H9 (cell line): ENCODE data around the gene HERC6. TPM values are rescaled to one million over a fixed set of nuclear protein-coding genes. Genes with fewer than 3 reads are reported as not detected.

Source experiments
- DNase-seq: peaks from one replicate; pipeline ENCODE4 v3.0.0-alpha.2; 2017
- H2AFZ ChIP-seq: one replicate; pipeline ENCODE4 v1.6.1; 2013; ENCODE audit warnings: mild to moderate bottlenecking, low read length, control low read depth, moderate library complexity
- H2AK5ac ChIP-seq: 2 replicates; pipeline ENCODE4 v1.6.1; 2013; ENCODE audit warnings: low read length, control low read depth, mixed read lengths; ENCODE audit not compliant: insufficient read length
- H2BK120ac ChIP-seq: one replicate; pipeline ENCODE4 v1.6.1; 2013; ENCODE audit warnings: low read depth, mild to moderate bottlenecking, low read length, control low read depth, inconsistent platforms; ENCODE audit not compliant: poor library complexity, severe bottlenecking
- H2BK12ac ChIP-seq: 2 replicates; pipeline ENCODE4 v1.6.1; 2013; ENCODE audit warnings: low read length, control low read depth, mixed read lengths, low read depth; ENCODE audit not compliant: insufficient read length
- H2BK15ac ChIP-seq: 2 replicates; pipeline ENCODE4 v1.6.1; 2013; ENCODE audit warnings: low read depth, low read length, control low read depth
- H2BK20ac ChIP-seq: one replicate; pipeline ENCODE4 v1.6.1; 2013; ENCODE audit warnings: low read depth, mild to moderate bottlenecking, low read length, control low read depth, inconsistent platforms; ENCODE audit not compliant: poor library complexity, severe bottlenecking
- H2BK5ac ChIP-seq: 2 replicates; pipeline ENCODE4 v1.6.1; 2013; ENCODE audit warnings: low read length, control low read depth, mixed read lengths; ENCODE audit not compliant: insufficient read length
- H3K14ac ChIP-seq: 2 replicates; pipeline ENCODE4 v1.6.1; 2013; ENCODE audit warnings: low read length, control low read depth; ENCODE audit not compliant: insufficient read depth
- H3K18ac ChIP-seq: 2 replicates; pipeline ENCODE4 v1.6.1; 2013; ENCODE audit warnings: low read depth, mild to moderate bottlenecking, mixed read lengths, low read length, control low read depth; ENCODE audit not compliant: insufficient read length
- H3K23ac ChIP-seq: 2 replicates; pipeline ENCODE4 v1.6.1; 2013; ENCODE audit warnings: low read length, control low read depth, mixed read lengths, low read depth; ENCODE audit not compliant: insufficient read length
- H3K23me2 ChIP-seq: 2 replicates; pipeline ENCODE4 v1.6.1; 2013; ENCODE audit warnings: low read depth, mild to moderate bottlenecking, mixed read lengths, low read length, control low read depth; ENCODE audit not compliant: insufficient read length, poor library complexity, severe bottlenecking
- H3K27ac ChIP-seq: 2 replicates; pipeline ENCODE4 v1.5.1; 2013; ENCODE audit warnings: low read length, control low read depth, mixed read lengths, low read depth; ENCODE audit not compliant: insufficient read length
- H3K27me3 ChIP-seq: 2 replicates; pipeline ENCODE4 v1.6.1; 2013; ENCODE audit warnings: low read length, control low read depth, inconsistent platforms; ENCODE audit not compliant: insufficient read depth
- H3K4ac ChIP-seq: 2 replicates; pipeline ENCODE4 v1.6.1; 2013; ENCODE audit warnings: low read depth, mild to moderate bottlenecking, control low read depth, inconsistent platforms, low read length, moderate library complexity
- H3K4me1 ChIP-seq: 2 replicates; pipeline ENCODE4 v1.6.1; 2013; ENCODE audit warnings: low read length, control low read depth, inconsistent platforms; ENCODE audit not compliant: insufficient read depth
- H3K4me2 ChIP-seq: 2 replicates; pipeline ENCODE4 v1.6.1; 2013; ENCODE audit warnings: low read length, control low read depth, mixed read lengths; ENCODE audit not compliant: insufficient read length, insufficient read depth
- H3K56ac ChIP-seq: 2 replicates; pipeline ENCODE4 v1.6.1; 2013; ENCODE audit warnings: low read depth, mild to moderate bottlenecking, mixed read lengths, low read length, control low read depth; ENCODE audit not compliant: insufficient read length
- H3K79me1 ChIP-seq: 2 replicates; pipeline ENCODE4 v1.6.1; 2013; ENCODE audit warnings: low read depth, mild to moderate bottlenecking, moderate library complexity, low read length, control low read depth, inconsistent platforms; ENCODE audit not compliant: insufficient read depth, poor library complexity, severe bottlenecking
- H3K79me2 ChIP-seq: 2 replicates; pipeline ENCODE4 v1.6.1; 2013; ENCODE audit warnings: low read length, control low read depth, inconsistent platforms; ENCODE audit not compliant: insufficient read depth
- H3K9ac ChIP-seq: 2 replicates; pipeline ENCODE4 v1.6.1; 2013; ENCODE audit warnings: low read length, control low read depth, mixed read lengths; ENCODE audit not compliant: insufficient read length; ENCODE audit errors: extremely low read depth
- H3K9me3 ChIP-seq: one replicate; pipeline ENCODE4 v1.6.1; 2013; ENCODE audit warnings: low read depth, low read length, inconsistent platforms; ENCODE audit not compliant: control insufficient read depth
- H3T11ph ChIP-seq: one replicate; pipeline ENCODE4 v1.6.1; 2013; ENCODE audit warnings: mild to moderate bottlenecking, low read length, control low read depth, inconsistent platforms
- H4K20me1 ChIP-seq: one replicate; pipeline ENCODE4 v1.6.1; 2013; ENCODE audit not compliant: control insufficient read depth, insufficient read length, insufficient read depth
- H4K5ac ChIP-seq: 2 replicates; pipeline ENCODE4 v1.6.1; 2013; ENCODE audit warnings: low read depth, mild to moderate bottlenecking, mixed read lengths, low read length, control low read depth; ENCODE audit not compliant: insufficient read length
- H4K8ac ChIP-seq: replicated peaks from 2 replicates; pipeline ENCODE4 v1.6.1; 2013; ENCODE audit warnings: low read length, control low read depth, mixed read lengths, low read depth; ENCODE audit not compliant: insufficient read length
- H4K91ac ChIP-seq: 2 replicates; pipeline ENCODE4 v1.6.1; 2013; ENCODE audit warnings: low read depth, mild to moderate bottlenecking, moderate library complexity, mixed read lengths, low read length, control low read depth; ENCODE audit not compliant: insufficient read length
- H3K27ac Mint-ChIP-seq, 3 experiments: 2 replicates in 2 of 3; 3 replicates in 1 of 3; pipeline ENCODE4 v1.8.0; 2020 to 2021; ENCODE audit warnings: mixed read lengths in 3 of 3, mild to moderate bottlenecking in 1 of 3, moderate library complexity in 1 of 3
- H3K27me3 Mint-ChIP-seq: 2 replicates; pipeline ENCODE4 v1.8.0; 2021; ENCODE audit warnings: low read depth, mild to moderate bottlenecking, moderate library complexity, mixed read lengths
- H3K36me3 Mint-ChIP-seq, 3 experiments: 2 replicates in 2 of 3; 3 replicates in 1 of 3; pipeline ENCODE4 v1.8.0; 2020 to 2021; ENCODE audit warnings: low read depth in 3 of 3, mixed read lengths in 3 of 3; ENCODE audit not compliant: insufficient read depth in 1 of 3
- H3K4me1 Mint-ChIP-seq, 2 experiments: 2 replicates each; pipeline ENCODE4 v1.8.0; 2020; ENCODE audit warnings: mixed read lengths in 2 of 2
- H3K4me3 Mint-ChIP-seq, 2 experiments: 2 replicates in 1 of 2; 3 replicates in 1 of 2; pipeline ENCODE4 v1.8.0; 2020 to 2021; ENCODE audit warnings: mild to moderate bottlenecking in 2 of 2, mixed read lengths in 2 of 2, moderate library complexity in 1 of 2
- H3K9me3 Mint-ChIP-seq, 2 experiments: 2 replicates in 1 of 2; 3 replicates in 1 of 2; pipeline ENCODE4 v1.8.0; 2020; ENCODE audit warnings: mild to moderate bottlenecking in 2 of 2, mixed read lengths in 2 of 2, moderate library complexity in 1 of 2
- CTCF ChIP-seq: fragments of 200-600 bp; sonication (generic); conservative IDR thresholded peaks from 3 replicates; pipeline ENCODE4 v1.8.0; 2021; ENCODE audit warnings: antibody characterized with exemption, mild to moderate bottlenecking
- total RNA-seq: library from RNA; stranded (reverse); gene quantifications from 2 replicates; pipeline ENCODE4 v1.2.1, GENCODE V29; 2021

Gene HERC6
- total RNA-seq, 1 experiment from 2014 or later = 8.2 TPM

- H3K4me1 ChIP-seq = no peaks in the 10 kb centered on the region; the same call in 1 of the 2 replicates
- no peak overlapping the region for H2BK15ac ChIP-seq
- Mint-ChIP-seq H3K4me1 (peaks cover 12 to 13% of the 10 kb centered on the region in 2 experiments), H3K4me3 (no peak overlapping the region), H3K36me3 (peaks cover 7 to 45% (median 11%) of the 10 kb centered on the region in 3 experiments), H3K27me3 (no peaks in the 10 kb centered on the region; the same call in 1 of the 2 replicates), H3K9me3 (peaks cover 35 to 43% of the 10 kb centered on the region in 2 experiments), H3K27ac (no peak overlapping the region)
- no peak overlapping the region for H2BK20ac ChIP-seq
- no peaks in the 10 kb centered on the region for H4K20me1 ChIP-seq
- H2AFZ ChIP-seq = no peak overlapping the region
- H2BK120ac ChIP-seq = no peak overlapping the region
- H4K8ac ChIP-seq = no peak overlapping the region
- no peak overlapping the region for H3K9ac ChIP-seq
- no peak overlapping the region for H2BK5ac ChIP-seq
- no peak overlapping the region for H4K91ac ChIP-seq
- no peaks in the 10 kb centered on the region for H3K23me2 ChIP-seq
- H3K9me3 ChIP-seq = no peaks in the 10 kb centered on the region
- TF ChIP-seq CTCF = no peak
- no peak overlapping the region for H3K14ac ChIP-seq
- H3K27ac ChIP-seq = no peak overlapping the region
- H3K4ac ChIP-seq = no peak overlapping the region
- H3K56ac ChIP-seq = no peak overlapping the region
- H3K23ac ChIP-seq = no peak overlapping the region
- H2AK5ac ChIP-seq = no peak overlapping the region
- no peaks in the 10 kb centered on the region for H3K27me3 ChIP-seq
- no peak overlapping the region for H2BK12ac ChIP-seq
- no peak for DNase-seq
- H4K5ac ChIP-seq = no peak overlapping the region
- H3K79me2 ChIP-seq = no peaks in the 10 kb centered on the region
- no peak overlapping the region for H3T11ph ChIP-seq
- H3K4me2 ChIP-seq = no peak overlapping the region
- no peak overlapping the region for H3K18ac ChIP-seq
- H3K79me1 ChIP-seq = no peaks in the 10 kb centered on the region
These were observed 21.9 kb upstream of the HERC6 start for GRCh38 chr4:88356771-88357170.
